GM12872 (cell line): ENCODE measurements around the gene NGEF.

Source experiments
- CTCF ChIP-seq: IDR thresholded peaks from 3 replicates; pipeline ENCODE4 v1.5.1; 2011; ENCODE audit warnings: low read depth, mild to moderate bottlenecking, low read length, moderate library complexity; ENCODE audit not compliant: insufficient read depth

Gene NGEF

DNA sequence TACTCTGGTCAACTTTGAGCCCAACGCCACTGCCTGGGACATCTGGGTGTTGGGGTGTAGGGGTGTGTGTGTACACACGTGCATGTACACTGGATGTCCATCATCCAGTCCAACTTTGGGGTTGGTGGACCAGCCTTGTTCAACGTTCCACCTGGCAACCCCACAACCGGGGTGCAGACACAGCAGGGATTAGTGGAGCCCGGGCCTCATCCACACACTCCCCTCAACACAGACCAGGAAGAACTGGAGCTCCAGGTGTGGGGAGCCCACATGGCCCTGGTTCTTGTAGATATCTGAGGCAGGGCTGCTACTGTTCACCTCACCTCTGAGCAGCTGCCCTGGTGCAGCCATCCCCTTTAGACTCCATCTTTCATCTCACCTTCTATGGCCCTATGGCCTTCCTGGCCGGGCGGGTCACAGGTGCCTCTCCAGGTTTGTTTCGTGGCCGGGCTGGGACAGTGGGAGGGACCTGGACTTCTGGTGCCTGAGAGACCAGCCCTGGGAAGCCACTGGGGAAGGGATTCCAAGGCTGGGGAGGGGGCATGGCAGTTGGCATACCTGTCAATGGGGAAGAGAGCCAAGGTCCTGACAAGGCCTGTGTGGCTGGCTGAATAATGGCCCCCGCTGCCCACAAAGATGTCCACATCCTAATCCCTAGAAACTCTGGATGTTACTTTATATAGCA lies 26.9 kb upstream of the NGEF start:
- no peak for TF ChIP-seq CTCF

GRCh38 chr2:233039212-233039845 lies 26.3 kb upstream of the NGEF start:
- TF ChIP-seq CTCF, result no peak

DNA sequence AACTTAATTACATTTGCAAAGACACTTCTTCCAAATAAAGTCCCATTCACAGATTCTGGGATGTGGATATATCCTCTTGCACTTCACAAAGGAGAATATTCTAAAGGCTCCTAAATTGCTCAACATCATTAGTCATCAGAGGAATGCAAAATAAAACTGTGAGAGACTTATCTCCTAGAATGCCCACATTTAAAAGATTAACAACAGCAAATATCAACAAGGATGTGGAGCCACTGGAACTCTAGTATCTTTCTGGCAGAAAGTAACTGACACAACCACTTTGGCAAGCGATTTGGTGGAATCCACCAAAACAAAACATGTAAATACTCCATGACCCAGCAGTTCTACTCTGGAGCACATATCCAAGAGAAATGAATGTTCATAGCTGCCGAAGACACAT lies 24.0 kb upstream of the NGEF start:
- no peak for TF ChIP-seq CTCF

- TF ChIP-seq CTCF, result no peak
These were observed 23.2 kb upstream of the NGEF start for GRCh38 chr2:233036162-233036838.

DNA sequence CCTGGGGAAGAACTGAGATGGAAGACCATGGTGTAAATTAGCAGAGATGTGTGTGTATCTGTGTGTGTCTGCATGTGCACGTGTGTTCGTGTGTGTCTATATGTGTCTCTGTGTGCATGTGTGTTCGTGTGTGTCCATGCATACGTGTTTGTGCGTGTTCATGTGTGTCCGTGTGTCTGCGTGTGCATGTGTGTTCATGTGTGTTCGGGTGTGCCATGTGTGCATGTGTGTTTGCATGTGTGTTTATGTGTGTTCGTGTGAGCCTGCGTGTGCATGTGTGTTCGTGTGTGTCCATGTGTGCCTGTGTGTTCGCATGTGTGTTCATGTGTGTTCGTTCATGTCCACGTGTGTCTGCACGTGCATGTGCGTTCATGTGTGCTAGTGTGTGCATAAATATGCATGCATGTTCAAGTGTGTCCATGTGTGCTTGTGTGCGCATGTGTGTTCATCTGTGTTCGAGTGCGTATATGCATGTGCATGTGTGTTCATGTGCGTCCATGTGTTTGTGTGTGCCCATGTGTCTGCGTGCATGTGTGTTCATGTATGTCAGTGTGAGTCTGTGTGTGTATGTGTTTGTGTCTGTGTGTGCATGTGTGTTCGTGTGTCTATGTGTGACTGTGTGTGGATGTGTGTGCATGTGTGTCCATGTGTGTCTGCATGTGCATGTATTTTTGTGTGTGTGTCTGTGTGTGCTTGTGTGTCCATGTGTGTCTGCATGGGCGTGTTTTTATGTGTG lies 22.5 kb upstream of the NGEF start:
- no peak for TF ChIP-seq CTCF

DNA sequence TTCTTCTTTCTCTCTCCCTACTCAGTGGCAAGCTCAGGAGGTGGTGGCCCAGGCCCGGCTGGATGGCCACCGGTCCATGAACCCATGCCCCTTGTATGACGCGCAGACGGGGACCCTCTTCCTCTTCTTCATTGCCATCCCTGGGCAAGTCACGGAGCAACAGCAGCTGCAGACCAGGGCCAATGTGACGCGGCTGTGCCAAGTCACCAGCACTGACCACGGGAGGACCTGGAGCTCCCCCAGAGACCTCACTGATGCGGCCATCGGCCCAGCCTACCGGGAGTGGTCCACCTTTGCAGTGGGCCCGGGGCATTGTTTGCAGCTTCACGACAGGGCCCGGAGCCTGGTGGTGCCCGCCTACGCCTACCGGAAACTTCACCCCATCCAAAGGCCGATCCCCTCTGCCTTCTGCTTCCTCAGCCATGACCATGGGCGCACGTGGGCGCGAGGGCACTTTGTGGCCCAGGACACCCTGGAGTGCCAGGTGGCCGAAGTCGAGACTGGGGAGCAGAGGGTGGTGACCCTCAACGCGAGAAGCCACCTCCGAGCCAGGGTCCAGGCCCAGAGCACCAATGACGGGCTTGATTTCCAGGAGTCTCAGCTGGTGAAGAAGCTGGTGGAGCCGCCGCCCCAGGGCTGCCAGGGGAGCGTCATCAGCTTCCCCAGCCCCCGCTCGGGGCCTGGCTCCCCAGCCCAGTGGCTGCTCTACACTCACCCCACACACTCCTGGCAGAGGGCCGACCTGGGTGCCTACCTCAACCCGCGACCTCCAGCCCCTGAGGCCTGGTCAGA lies 21.2 kb upstream of the NGEF start:
- TF ChIP-seq CTCF, result no peak
